AG04450 (cell line): ENCODE measurements around the gene CLEC4C. TPM values are rescaled to one million over a fixed set of nuclear protein-coding genes. Genes with fewer than 3 reads are reported as not detected.

Source experiments
- CTCF ChIA-PET: fragments of 300-600, 350-600 bp; formaldehyde crosslinking; extraction: SDS; loops from one replicate; lab custom pipeline; 2022; ENCODE audit warnings: antibody characterized with exemption, inconsistent platforms; lab: Charles Lee
- POLR2A ChIA-PET: fragments of 350-600 bp; formaldehyde crosslinking; extraction: SDS; loops from one replicate; lab custom pipeline; 2021; ENCODE audit warnings: antibody characterized with exemption, inconsistent platforms; lab: Yijun Ruan, JAX
- DNase-seq: peaks from one replicate; pipeline ENCODE4 v3.0.0-alpha.2; 2011; ENCODE audit warnings: low read depth, low spot score
- H3K27ac ChIP-seq: one replicate; pipeline ENCODE4 v1.5.1; 2012; ENCODE audit warnings: low read depth, low read length, control low read depth
- H3K27me3 ChIP-seq: one replicate; pipeline ENCODE4 v1.6.0; 2012; ENCODE audit warnings: low read length; ENCODE audit not compliant: control insufficient read depth, insufficient read depth
- H3K4me3 ChIP-seq: 2 replicates; pipeline ENCODE4 v1.5.1; 2011; ENCODE audit warnings: mild to moderate bottlenecking, low read depth, low read length, control low read depth
- H3K9me3 ChIP-seq: 2 replicates; pipeline ENCODE4 v1.5.1; 2012; ENCODE audit warnings: low read length; ENCODE audit not compliant: control insufficient read depth, insufficient read depth
- CTCF ChIP-seq: IDR thresholded peaks from 2 replicates; pipeline ENCODE4 v1.5.1; 2011; ENCODE audit warnings: low read depth, low read length, control low read depth, inconsistent platforms
- polyA plus RNA-seq: library from polyadenylated mRNA; depleted of rRNA; stranded (reverse); fragments of >200 nt; gene quantifications from 2 replicates; pipeline ENCODE4 v1.2.3, GENCODE V29; 2011

The CLEC4C gene
- polyA plus RNA-seq, 1 experiment: not detected

- peaks cover 10% of the 10 kb centered on the region; the same call in 1 of the 2 replicates for H3K9me3 ChIP-seq
- CTCF ChIA-PET: interaction anchor here (0.6 to 1.1 kb wide), 2 partner anchors 51 to 87 kb away, joined by 4 to 6 read pairs; no protein-coding TSS in a partner anchor
- POLR2A ChIA-PET: no interaction called here
- no peak for TF ChIP-seq CTCF
- no peak for DNase-seq
- no peaks in the 10 kb centered on the region for H3K27me3 ChIP-seq
- H3K4me3 ChIP-seq: no peak overlapping the region
- H3K27ac ChIP-seq: no peak overlapping the region
Measured at GRCh38 chr12:7719946-7720730, 27.0 kb downstream of the CLEC4C start.

- Histone ChIP-seq H3K27ac (no peak overlapping the region), H3K9me3 (peaks cover 27% of the 10 kb centered on the region), H3K27me3 (no peaks in the 10 kb centered on the region), H3K4me3 (no peak overlapping the region)
- ChIA-PET POLR2A (no interaction called here), CTCF (no interaction called here)
- DNase-seq: no peak
- no peak for TF ChIP-seq CTCF
Measured at GRCh38 chr12:7716381-7716780, 30.8 kb downstream of the CLEC4C start.

GRCh38 chr12:7712841-7713442 lies 34.2 kb downstream of the CLEC4C start:
- Histone ChIP-seq H3K27me3 (no peaks in the 10 kb centered on the region), H3K9me3 (peaks cover 27% of the 10 kb centered on the region), H3K27ac (no peak overlapping the region), H3K4me3 (no peak overlapping the region)
- ChIA-PET CTCF (no interaction called here), POLR2A (no interaction called here)
- DNase-seq: no peak
- TF ChIP-seq CTCF: no peak

GRCh38 chr12:7711133-7711532 lies 36.0 kb downstream of the CLEC4C start, which contains the start of gene DPPA3:
DPPA3 (plus strand) TSS chr12:7711433; CDS start chr12:7711571, 138 bp downstream.
- H3K4me3 ChIP-seq: no peak within 1 kb of the TSS
- ChIA-PET POLR2A (no interaction called here), CTCF (no interaction called here)
- no peak for DNase-seq
- no peak for TF ChIP-seq CTCF
- H3K27ac ChIP-seq: no peak within 1 kb of the TSS
- no peaks in the 10 kb centered on the region for H3K27me3 ChIP-seq
- peaks cover 32% of the 10 kb centered on the region for H3K9me3 ChIP-seq

GRCh38 chr12:7709969-7710675 lies 37.1 kb downstream of the CLEC4C start:
- Histone ChIP-seq H3K27ac (no peak overlapping the region), H3K27me3 (no peaks in the 10 kb centered on the region), H3K4me3 (no peak overlapping the region), H3K9me3 (peaks cover 34% of the 10 kb centered on the region)
- TF ChIP-seq CTCF: no peak
- ChIA-PET POLR2A (no interaction called here), CTCF (no interaction called here)
- DNase-seq: no peak
